CD14-positive monocyte (primary cell): ENCODE results near the gene MAP6. TPM values are rescaled to one million over a fixed set of nuclear protein-coding genes. Genes with fewer than 3 reads are reported as not detected.

Source experiments
- DNase-seq, 3 donors: peaks; one replicate each; pipeline ENCODE4 v3.0.0-alpha.2; 2011 to 2022
- H2AFZ ChIP-seq: 2 replicates; pipeline ENCODE4 v1.6.0; 2012; ENCODE audit warnings: mild to moderate bottlenecking, low read depth, low read length, inconsistent platforms; ENCODE audit not compliant: insufficient read depth, poor library complexity, severe bottlenecking
- H3K27ac ChIP-seq, 2 donors: 1 replicate in 1 of 2; 2 replicates in 1 of 2; pipeline ENCODE4 v1.5.1; 2012 to 2013; ENCODE audit warnings: low read length in 2 of 2, control low read depth in 1 of 2, inconsistent platforms in 1 of 2, low read depth in 1 of 2, mild to moderate bottlenecking in 1 of 2
- H3K27me3 ChIP-seq, 2 donors: one replicate each; pipeline versions ENCODE4 v1.6.0 to v1.6.1; 2011 to 2013; ENCODE audit warnings: low read length in 2 of 2; ENCODE audit not compliant: control insufficient read depth in 2 of 2, insufficient read depth in 2 of 2
- H3K36me3 ChIP-seq, 2 donors: replicated peaks in 1 of 2; 1 replicate in 1 of 2; 2 replicates in 1 of 2; pipeline versions ENCODE4 v1.5.1 to v1.6.1; 2012 to 2013; ENCODE audit warnings: low read length in 2 of 2, control low read depth in 1 of 2, inconsistent platforms in 1 of 2, mild to moderate bottlenecking in 1 of 2; ENCODE audit not compliant: insufficient read depth in 2 of 2, control insufficient read depth in 1 of 2
- H3K4me1 ChIP-seq, 2 donors: 1 replicate in 1 of 2; 2 replicates in 1 of 2; pipeline versions ENCODE4 v1.5.1 to v1.6.1; 2012 to 2013; ENCODE audit warnings: low read length in 2 of 2, control low read depth in 1 of 2, inconsistent platforms in 1 of 2, mild to moderate bottlenecking in 1 of 2, moderate library complexity in 1 of 2; ENCODE audit not compliant: insufficient read depth in 2 of 2, control insufficient read depth in 1 of 2
- H3K4me2 ChIP-seq: replicated peaks from 2 replicates; pipeline ENCODE3; 2012; ENCODE audit warnings: low read length, moderate library complexity, mild to moderate bottlenecking; ENCODE audit not compliant: poor library complexity, severe bottlenecking; ENCODE audit errors: extremely low read depth
- H3K4me3 ChIP-seq, 3 experiments: fragments of 200-600 bp in 1 of 3; sonication (generic) in 1 of 3; replicated peaks in 1 of 3; 1 replicate in 2 of 3; 2 replicates in 1 of 3; pipeline ENCODE4 v1.5.1; 2011 to 2013; ENCODE audit warnings: low read length in 3 of 3, mild to moderate bottlenecking in 3 of 3, control low read depth in 2 of 3, low read depth in 2 of 3, inconsistent platforms in 1 of 3, moderate library complexity in 1 of 3
- H3K79me2 ChIP-seq: 2 replicates; pipeline ENCODE4 v1.6.0; 2012; ENCODE audit warnings: mild to moderate bottlenecking, control low read depth, inconsistent platforms, low read length, moderate library complexity; ENCODE audit not compliant: insufficient read depth
- H3K9ac ChIP-seq: 2 replicates; pipeline ENCODE4 v1.6.0; 2017; ENCODE audit warnings: low read length, mild to moderate bottlenecking; ENCODE audit not compliant: insufficient read depth, poor library complexity, severe bottlenecking
- H3K9me3 ChIP-seq, 2 donors: replicated peaks in 1 of 2; 1 replicate in 1 of 2; 2 replicates in 1 of 2; pipeline versions ENCODE4 v1.5.1 to v1.6.1; 2012 to 2013; ENCODE audit warnings: low read length in 2 of 2, control low read depth in 1 of 2; ENCODE audit not compliant: control insufficient read depth in 1 of 2, insufficient read depth in 1 of 2
- H4K20me1 ChIP-seq: 2 replicates; pipeline ENCODE4 v1.6.0; 2012; ENCODE audit warnings: mild to moderate bottlenecking, low read length, control low read depth, moderate library complexity; ENCODE audit not compliant: insufficient read depth
- H3K27ac Mint-ChIP-seq, 7 donors: one replicate each; pipeline ENCODE4 v1.8.0; 2020; ENCODE audit warnings: mild to moderate bottlenecking in 7 of 7, mixed read lengths in 7 of 7, moderate library complexity in 6 of 7, inconsistent platforms in 2 of 7
- H3K27me3 Mint-ChIP-seq, 3 donors: one replicate each; pipeline ENCODE4 v1.8.0; 2021 to 2022; ENCODE audit warnings: low read depth in 3 of 3, mild to moderate bottlenecking in 3 of 3, mixed read lengths in 3 of 3, moderate library complexity in 3 of 3, inconsistent platforms in 1 of 3
- H3K36me3 Mint-ChIP-seq, 2 donors: one replicate each; pipeline ENCODE4 v1.8.0; 2020; ENCODE audit warnings: mixed read lengths in 2 of 2, inconsistent platforms in 1 of 2, mild to moderate bottlenecking in 1 of 2
- H3K4me1 Mint-ChIP-seq: one replicate; pipeline ENCODE4 v1.8.0; 2020; ENCODE audit warnings: mild to moderate bottlenecking, mixed read lengths
- H3K4me3 Mint-ChIP-seq, 2 donors: one replicate each; pipeline ENCODE4 v1.8.0; 2020; ENCODE audit warnings: mild to moderate bottlenecking in 2 of 2, mixed read lengths in 2 of 2, moderate library complexity in 1 of 2
- H3K9me3 Mint-ChIP-seq, 7 donors: one replicate each; pipeline ENCODE4 v1.8.0; 2020 to 2022; ENCODE audit warnings: mixed read lengths in 7 of 7, mild to moderate bottlenecking in 6 of 7, moderate library complexity in 6 of 7, inconsistent platforms in 2 of 7
- WGBS: methylation state at CpG from one replicate; pipeline ENCODE4 v1.1.5; 2013; ENCODE audit warnings: missing lambda C conversion rate; ENCODE audit not compliant: insufficient coverage; 5-methylcytosine and 5-hydroxymethylcytosine counted together
- intact Hi-C, 2 donors: fragments of 100-400 bp; cut with micrococcal nuclease; formaldehyde crosslinking; loops; one replicate each; pipeline versions ENCODE4 v1.15.0 to v1.15.1; 2023
- polyA plus RNA-seq, 3 donors: library from polyadenylated mRNA; depleted of rRNA in 1 of 3; unstranded in 2 of 3; stranded (reverse) in 1 of 3; fragments of 300-500 nt in 2 of 3; fragments of >200 nt in 1 of 3; fragmentation: Illumina TruSeq in 2 of 3; gene quantifications; 1 replicate in 2 of 3; 2 replicates in 1 of 3; pipeline ENCODE4 v1.2.3, GENCODE V29; 2012 to 2021
- TF ChIP-seq, protein P1 (sequence below): fragments of 200-600 bp; IDR thresholded peaks from one replicate; pipeline ENCODE4 v1.8.0; 2022; ENCODE audit warnings: antibody characterized with exemption, mild to moderate bottlenecking

The MAP6 gene
- polyA plus RNA-seq, 3 donors, result not detected

DNA sequence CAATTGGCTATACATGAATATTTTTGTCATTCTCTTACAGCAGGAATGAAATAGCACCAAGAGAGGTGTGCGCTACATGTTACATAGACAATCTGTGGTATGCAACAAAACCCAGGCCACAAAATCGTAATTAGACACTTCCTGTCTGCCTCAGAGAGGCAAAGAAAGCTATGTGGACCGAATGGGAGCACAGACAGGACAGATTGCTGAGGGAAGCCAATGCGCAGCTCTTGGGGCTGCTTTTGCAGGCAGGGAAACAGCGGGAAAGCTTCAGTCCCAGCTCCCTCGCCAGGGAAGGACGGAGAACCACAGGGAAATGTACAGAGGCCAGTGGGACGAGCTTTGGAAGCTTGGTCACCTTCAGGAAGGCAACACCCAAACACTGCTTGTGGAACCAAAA, 65.9 kb downstream of the MAP6 start:
- Mint-ChIP-seq H3K36me3 (no peaks in the 10 kb centered on the region), H3K4me3 (no peak overlapping the region), H3K27ac (no peak overlapping the region), H3K4me1 (peaks cover 15% of the 10 kb centered on the region), H3K9me3 (no peaks in the 10 kb centered on the region), H3K27me3 (peaks cover 3 to 12% (median 6%) of the 10 kb centered on the region in 3 donors)
- no peaks in the 10 kb centered on the region for H3K27me3 ChIP-seq
- H3K79me2 ChIP-seq, result no peaks in the 10 kb centered on the region
- intact Hi-C loops, result no loop called here
- peaks cover 9 to 18% of the 10 kb centered on the region in 2 donors for H3K4me1 ChIP-seq
- TF ChIP-seq, protein P1, sequence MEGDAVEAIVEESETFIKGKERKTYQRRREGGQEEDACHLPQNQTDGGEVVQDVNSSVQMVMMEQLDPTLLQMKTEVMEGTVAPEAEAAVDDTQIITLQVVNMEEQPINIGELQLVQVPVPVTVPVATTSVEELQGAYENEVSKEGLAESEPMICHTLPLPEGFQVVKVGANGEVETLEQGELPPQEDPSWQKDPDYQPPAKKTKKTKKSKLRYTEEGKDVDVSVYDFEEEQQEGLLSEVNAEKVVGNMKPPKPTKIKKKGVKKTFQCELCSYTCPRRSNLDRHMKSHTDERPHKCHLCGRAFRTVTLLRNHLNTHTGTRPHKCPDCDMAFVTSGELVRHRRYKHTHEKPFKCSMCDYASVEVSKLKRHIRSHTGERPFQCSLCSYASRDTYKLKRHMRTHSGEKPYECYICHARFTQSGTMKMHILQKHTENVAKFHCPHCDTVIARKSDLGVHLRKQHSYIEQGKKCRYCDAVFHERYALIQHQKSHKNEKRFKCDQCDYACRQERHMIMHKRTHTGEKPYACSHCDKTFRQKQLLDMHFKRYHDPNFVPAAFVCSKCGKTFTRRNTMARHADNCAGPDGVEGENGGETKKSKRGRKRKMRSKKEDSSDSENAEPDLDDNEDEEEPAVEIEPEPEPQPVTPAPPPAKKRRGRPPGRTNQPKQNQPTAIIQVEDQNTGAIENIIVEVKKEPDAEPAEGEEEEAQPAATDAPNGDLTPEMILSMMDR, result no peak
- H3K27ac ChIP-seq, result no peak overlapping the region
- no peaks in the 10 kb centered on the region for H3K9me3 ChIP-seq
- H2AFZ ChIP-seq, result no peak overlapping the region
- no peak overlapping the region for H3K9ac ChIP-seq
- H4K20me1 ChIP-seq, result no peaks in the 10 kb centered on the region
- WGBS, result 78% methylated on average over 7 of the region's 8 CpGs
- no peak overlapping the region for H3K4me2 ChIP-seq
- DNase-seq, result no peak
- H3K4me3 ChIP-seq, result no peak overlapping the region
- H3K36me3 ChIP-seq, result no peaks in the 10 kb centered on the region

DNA sequence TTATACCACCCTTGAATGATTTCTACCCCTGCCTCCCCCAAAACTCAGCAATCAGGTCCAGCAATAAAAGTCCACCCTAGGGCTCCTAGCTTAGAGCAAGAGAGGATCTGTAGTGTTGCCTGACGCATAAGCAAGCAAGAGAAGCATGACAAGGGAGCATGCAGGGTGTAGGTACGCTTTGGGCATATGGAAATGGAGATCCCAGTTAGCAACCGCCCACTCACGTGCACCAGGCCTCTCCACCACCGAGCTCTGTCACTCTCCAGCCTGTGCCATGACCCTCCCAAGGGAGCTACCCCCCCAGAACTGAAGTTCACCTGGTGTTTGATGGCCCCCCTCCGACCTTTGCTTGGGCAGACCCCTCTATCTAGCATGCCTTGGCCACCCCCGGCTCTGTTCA, 67.3 kb downstream of the MAP6 start:
- 95% methylated on average over 7 of the region's 7 CpGs for WGBS
- no peak overlapping the region for H3K27ac Mint-ChIP-seq

More for the DNA sequence above, 67.3 kb downstream of the MAP6 start:
- intact Hi-C loops, result no loop called here
- Histone ChIP-seq H3K27me3 (no peaks in the 10 kb centered on the region), H3K4me1 (peaks cover 9 to 18% of the 10 kb centered on the region in 2 donors), H3K36me3 (no peaks in the 10 kb centered on the region), H4K20me1 (no peaks in the 10 kb centered on the region), H3K9me3 (no peaks in the 10 kb centered on the region), H3K79me2 (no peaks in the 10 kb centered on the region), H3K27ac (no peak overlapping the region), H3K9ac (no peak overlapping the region), H2AFZ (no peak overlapping the region), H3K4me3 (no peak overlapping the region), H3K4me2 (no peak overlapping the region)
- DNase-seq, result no peak
- Mint-ChIP-seq H3K36me3 (no peaks in the 10 kb centered on the region), H3K4me3 (no peak overlapping the region), H3K27me3 (peaks cover 1 to 10% (median 3%) of the 10 kb centered on the region in 3 donors), H3K4me1 (peaks cover 15% of the 10 kb centered on the region), H3K9me3 (no peaks in the 10 kb centered on the region)
- TF ChIP-seq, protein P1, result no peak
